ENCODE data around the gene KIF3B. TPM values are rescaled to one million over a fixed set of nuclear protein-coding genes. Genes with fewer than 3 reads are reported as not detected.

Gene KIF3B
- total and polyA plus RNA-seq, 2 donors (not counting 1 experiment from before 2014, with no cell fraction given): 12.7 to 17.5 TPM

- Histone ChIP-seq H3K79me2 (ENCODE audit: control insufficient read depth, insufficient read depth, low read length) (peaks cover 93% of the 10 kb centered on the region), H3K4me2 (replicated peaks; ENCODE audit: low read depth, low read length, poor library complexity, severe bottlenecking) (peak overlapping the region; percentile 77), H3K27ac (ENCODE audit: low read length in 2 of 2) (peak overlapping the region; percentile 85 to 91), H3K9ac (ENCODE audit: low read length) (peak overlapping the region; percentile 54), H3K4me1 (ENCODE audit: control insufficient read depth in 2 of 2, insufficient read depth in 2 of 2, low read length in 2 of 2) (peaks cover 70 to 75% of the 10 kb centered on the region in 2 donors), H3K27me3 (replicated peaks in 1 of 4; ENCODE audit: control extremely low read depth in 1 of 4, control insufficient read depth in 3 of 4, insufficient read depth in 4 of 4, low read length in 3 of 4) (no peaks in the 10 kb centered on the region), H3K9me3 (ENCODE audit: control extremely low read depth in 1 of 3, control insufficient read depth in 2 of 3, insufficient read depth in 1 of 3, low read length in 2 of 3) (no peaks in the 10 kb centered on the region), H4K20me1 (ENCODE audit: control insufficient read depth, insufficient read depth, low read length, poor library complexity, severe bottlenecking) (no peaks in the 10 kb centered on the region), H3K4me3 (ENCODE audit: control extremely low read depth in 1 of 5, extremely low read depth in 1 of 5, insufficient read depth in 1 of 5, low read depth in 2 of 5, low read length in 4 of 5) (peak overlapping the region; percentile 29 to 65 (median 49)), H3K36me3 (replicated peaks in 1 of 2; ENCODE audit: control extremely low read depth in 1 of 2, control insufficient read depth in 1 of 2, extremely low read depth in 1 of 2, insufficient read depth in 2 of 2, low read length in 1 of 2) (peaks cover 0 to 8% of the 10 kb centered on the region in 2 experiments), H2AFZ (ENCODE audit: insufficient read depth, low read depth, low read length, poor library complexity, severe bottlenecking) (peak overlapping the region; percentile 71)
- peak overlapping the region; percentile 94 for H3K27ac Mint-ChIP-seq
- H3K27me3 Mint-ChIP-seq: no peaks in the 10 kb centered on the region
- TF ChIP-seq CTCF (IDR thresholded peaks at IDR 0.05) (no peak), EZH2 (IDR thresholded peaks at IDR 0.05; ENCODE audit: borderline replicate concordance, insufficient read depth, low read depth, low read length, poor library complexity, severe bottlenecking) (no peak)
- H3K4me3 Mint-ChIP-seq: peak overlapping the region; percentile 81
- ATAC-seq (ENCODE audit: low read depth): peak; percentile 86
- H3K4me1 Mint-ChIP-seq: peaks cover 82% of the 10 kb centered on the region
- WGBS (ENCODE audit: insufficient coverage): no CpG with 5 or more reads among the region's 4 CpGs
- DNase-seq: peak; percentile 67
- H3K9me3 Mint-ChIP-seq (ENCODE audit: insufficient read depth): no peaks in the 10 kb centered on the region
- CTCF ChIA-PET: interaction anchor here (0.5 to 0.7 kb wide), 2 partner anchors 166 to 728 kb away, joined by 3 to 4 read pairs; no protein-coding TSS in a partner anchor
- intact Hi-C loops (cut with micrococcal nuclease): no loop called here
- POLR2A ChIA-PET: interaction anchor here (0.6 to 1.3 kb wide), 3 partner anchors 8 to 85 kb away, joined by 4 to 6 read pairs (median 4); partner anchors contain the start of gene KIF3B
These were observed 8.3 kb downstream of the KIF3B start for GRCh38 chr20:32285621-32286371.

- TF ChIP-seq EZH2 (IDR thresholded peaks at IDR 0.05; ENCODE audit: borderline replicate concordance, insufficient read depth, low read depth, low read length, poor library complexity, severe bottlenecking) (no peak), CTCF (IDR thresholded peaks at IDR 0.05) (no peak)
- Histone ChIP-seq H3K36me3 (replicated peaks in 1 of 2; ENCODE audit: control extremely low read depth in 1 of 2, control insufficient read depth in 1 of 2, extremely low read depth in 1 of 2, insufficient read depth in 2 of 2, low read length in 1 of 2) (peaks cover 0 to 6% of the 10 kb centered on the region in 2 experiments), H3K9me3 (ENCODE audit: control extremely low read depth in 1 of 3, control insufficient read depth in 2 of 3, insufficient read depth in 1 of 3, low read length in 2 of 3) (no peaks in the 10 kb centered on the region), H3K27me3 (replicated peaks in 1 of 4; ENCODE audit: control extremely low read depth in 1 of 4, control insufficient read depth in 3 of 4, insufficient read depth in 4 of 4, low read length in 3 of 4) (no peaks in the 10 kb centered on the region), H3K9ac (ENCODE audit: low read length) (no peak overlapping the region), H4K20me1 (ENCODE audit: control insufficient read depth, insufficient read depth, low read length, poor library complexity, severe bottlenecking) (no peaks in the 10 kb centered on the region), H3K4me2 (replicated peaks; ENCODE audit: low read depth, low read length, poor library complexity, severe bottlenecking) (peak overlapping the region; percentile 77), H3K4me1 (ENCODE audit: control insufficient read depth in 2 of 2, insufficient read depth in 2 of 2, low read length in 2 of 2) (peaks cover 64 to 66% of the 10 kb centered on the region in 2 donors), H3K79me2 (ENCODE audit: control insufficient read depth, insufficient read depth, low read length) (peaks cover 93% of the 10 kb centered on the region), H3K27ac (ENCODE audit: low read length in 2 of 2) (peak overlapping the region; percentile 85 to 91), H2AFZ (ENCODE audit: insufficient read depth, low read depth, low read length, poor library complexity, severe bottlenecking) (peak overlapping the region; percentile 5), H3K4me3 (ENCODE audit: control extremely low read depth in 1 of 5, extremely low read depth in 1 of 5, insufficient read depth in 1 of 5, low read depth in 2 of 5, low read length in 4 of 5) (no peak overlapping the region)
- Mint-ChIP-seq H3K4me1 (peaks cover 74% of the 10 kb centered on the region), H3K27me3 (no peaks in the 10 kb centered on the region), H3K9me3 (ENCODE audit: insufficient read depth) (no peaks in the 10 kb centered on the region), H3K4me3 (no peak overlapping the region), H3K27ac (peak overlapping the region; percentile 50)
- DNase-seq: no peak
- ChIA-PET POLR2A (no interaction called here), CTCF (no interaction called here)
- ATAC-seq (ENCODE audit: low read depth): no peak
- intact Hi-C loops (cut with micrococcal nuclease): no loop called here
- WGBS (ENCODE audit: insufficient coverage): 94% methylated on average over 3 of the region's 6 CpGs
These were observed 9.8 kb downstream of the KIF3B start for GRCh38 chr20:32287231-32287638.

All from B cell (primary cell).